ENCODE data around the gene MAPKAPK2.

The MAPKAPK2 gene

GRCh38 chr1:206695733-206696132 lies 11.0 kb downstream of the MAPKAPK2 start:
- DNase-seq (ENCODE audit: low spot score), result no peak
- Mint-ChIP-seq H3K9me3 (no peaks in the 10 kb centered on the region), H3K27ac (no peak overlapping the region), H3K36me3 (ENCODE audit: low read depth) (peaks cover 17% of the 10 kb centered on the region), H3K4me3 (no peak overlapping the region), H3K27me3 (ENCODE audit: low read depth) (no peaks in the 10 kb centered on the region), H3K4me1 (ENCODE audit: low read depth) (peaks cover 35% of the 10 kb centered on the region)

- Mint-ChIP-seq H3K27ac (no peak overlapping the region), H3K4me1 (ENCODE audit: low read depth) (peaks cover 38% of the 10 kb centered on the region), H3K27me3 (ENCODE audit: low read depth) (no peaks in the 10 kb centered on the region), H3K36me3 (ENCODE audit: low read depth) (peaks cover 17% of the 10 kb centered on the region), H3K4me3 (no peak overlapping the region), H3K9me3 (no peaks in the 10 kb centered on the region)
- no peak for DNase-seq (ENCODE audit: low spot score)
Observed at GRCh38 chr1:206696812-206697585, 12.3 kb downstream of the MAPKAPK2 start.

DNA sequence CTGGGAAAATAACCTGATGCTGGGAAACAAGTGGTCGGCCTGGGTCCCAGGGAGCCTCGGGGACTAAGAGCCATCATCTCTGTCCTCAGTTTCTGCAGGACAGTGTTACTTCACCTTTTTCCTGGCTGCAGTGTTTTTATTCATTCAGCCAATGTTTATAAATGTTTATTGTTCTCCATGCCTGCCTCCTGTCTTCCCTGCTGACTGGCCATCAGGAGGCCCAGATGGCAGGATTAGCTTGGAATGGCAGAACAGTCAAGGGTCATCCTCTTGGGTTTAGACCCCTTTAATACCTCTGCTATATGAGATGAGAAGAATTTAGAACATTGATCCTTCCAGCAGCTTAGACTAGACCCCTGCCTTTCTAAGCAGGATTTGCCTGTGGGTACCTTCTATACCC lies 13.3 kb downstream of the MAPKAPK2 start:
- Mint-ChIP-seq H3K27ac (no peak overlapping the region), H3K9me3 (no peaks in the 10 kb centered on the region), H3K4me1 (ENCODE audit: low read depth) (peaks cover 40% of the 10 kb centered on the region), H3K27me3 (ENCODE audit: low read depth) (no peaks in the 10 kb centered on the region), H3K4me3 (no peak overlapping the region), H3K36me3 (ENCODE audit: low read depth) (peaks cover 20% of the 10 kb centered on the region)
- DNase-seq (ENCODE audit: low spot score), result no peak

GRCh38 chr1:206699000-206699586 lies 14.4 kb downstream of the MAPKAPK2 start:
- DNase-seq (ENCODE audit: low spot score), result no peak
- Mint-ChIP-seq H3K4me3 (no peak overlapping the region), H3K27me3 (ENCODE audit: low read depth) (no peaks in the 10 kb centered on the region), H3K27ac (no peak overlapping the region), H3K9me3 (no peaks in the 10 kb centered on the region), H3K4me1 (ENCODE audit: low read depth) (peaks cover 48% of the 10 kb centered on the region), H3K36me3 (ENCODE audit: low read depth) (peaks cover 20% of the 10 kb centered on the region)

DNA sequence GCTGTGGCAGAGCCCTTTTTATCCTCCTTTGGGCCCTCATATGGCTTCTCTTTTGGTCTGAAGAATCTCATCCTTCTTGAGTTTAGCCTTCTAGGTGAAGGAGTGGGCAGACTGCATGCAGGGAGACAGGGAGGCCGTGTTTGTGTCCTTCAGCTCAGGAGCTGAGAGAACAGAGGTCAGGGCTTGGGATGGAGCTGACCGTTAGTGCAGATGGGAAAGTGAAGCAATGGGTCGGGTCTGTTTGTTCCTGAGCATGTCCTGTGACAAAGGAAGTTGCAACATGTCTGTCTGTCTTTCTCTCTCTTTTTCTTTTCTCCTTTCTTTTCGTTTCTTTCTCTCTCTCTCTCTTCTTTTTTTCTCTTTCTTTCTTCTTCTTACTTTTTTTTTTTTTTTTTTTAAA lies 14.9 kb downstream of the MAPKAPK2 start:
- Mint-ChIP-seq H3K27me3 (ENCODE audit: low read depth) (no peaks in the 10 kb centered on the region), H3K27ac (peak overlapping the region; percentile 52), H3K4me3 (no peak overlapping the region), H3K4me1 (ENCODE audit: low read depth) (peaks cover 54% of the 10 kb centered on the region), H3K9me3 (no peaks in the 10 kb centered on the region), H3K36me3 (ENCODE audit: low read depth) (peaks cover 20% of the 10 kb centered on the region)
- no peak for DNase-seq (ENCODE audit: low spot score)

- DNase-seq (ENCODE audit: low spot score), result no peak
- Mint-ChIP-seq H3K4me3 (no peak overlapping the region), H3K27ac (no peak overlapping the region), H3K36me3 (ENCODE audit: low read depth) (peaks cover 16% of the 10 kb centered on the region), H3K9me3 (no peaks in the 10 kb centered on the region), H3K4me1 (ENCODE audit: low read depth) (peaks cover 58% of the 10 kb centered on the region), H3K27me3 (ENCODE audit: low read depth) (no peaks in the 10 kb centered on the region)
Observed at GRCh38 chr1:206700445-206701036, 15.8 kb downstream of the MAPKAPK2 start.

GRCh38 chr1:206702260-206702659 lies 17.6 kb downstream of the MAPKAPK2 start:
- no peaks in the 10 kb centered on the region for H3K9me3 Mint-ChIP-seq
- H3K4me1 Mint-ChIP-seq (ENCODE audit: low read depth), result peaks cover 63% of the 10 kb centered on the region
- peaks cover 12% of the 10 kb centered on the region for H3K36me3 Mint-ChIP-seq (ENCODE audit: low read depth)
- H3K4me3 Mint-ChIP-seq, result no peak overlapping the region
- H3K27me3 Mint-ChIP-seq (ENCODE audit: low read depth), result no peaks in the 10 kb centered on the region
- H3K27ac Mint-ChIP-seq, result no peak overlapping the region
- no peak for DNase-seq (ENCODE audit: low spot score)

GRCh38 chr1:206702803-206703202 lies 18.1 kb downstream of the MAPKAPK2 start:
- Mint-ChIP-seq H3K4me3 (no peak overlapping the region), H3K4me1 (ENCODE audit: low read depth) (peaks cover 67% of the 10 kb centered on the region), H3K27me3 (ENCODE audit: low read depth) (no peaks in the 10 kb centered on the region), H3K9me3 (no peaks in the 10 kb centered on the region), H3K27ac (peak overlapping the region; percentile 51), H3K36me3 (ENCODE audit: low read depth) (peaks cover 8% of the 10 kb centered on the region)
- no peak for DNase-seq (ENCODE audit: low spot score)

DNA sequence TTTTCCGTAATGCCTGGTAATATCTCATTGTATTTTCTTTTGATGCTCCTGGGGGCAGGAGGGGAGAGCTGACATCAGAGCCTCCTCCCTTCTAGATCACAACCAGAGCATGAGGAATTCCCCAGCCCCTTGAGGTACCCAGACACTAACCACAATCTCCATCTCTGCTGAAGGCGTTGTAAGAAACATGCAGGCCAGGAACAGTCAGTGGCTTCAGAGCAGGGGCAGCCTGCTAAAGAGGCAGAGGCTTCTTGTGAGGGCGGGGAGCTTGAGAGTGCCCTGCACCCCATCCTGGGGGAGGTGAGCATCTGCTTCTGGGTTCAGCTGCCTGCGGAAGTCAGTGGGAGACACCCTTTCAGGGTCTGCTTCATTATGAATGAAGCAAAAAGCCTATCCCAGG lies 19.0 kb downstream of the MAPKAPK2 start:
- peak; percentile 75 for DNase-seq (ENCODE audit: low spot score)
- H3K27ac Mint-ChIP-seq, result peak overlapping the region; percentile 51
- H3K4me3 Mint-ChIP-seq, result peak overlapping the region; percentile 65

GRCh38 chr1:206704226-206704625 lies 19.5 kb downstream of the MAPKAPK2 start:
- no peaks in the 10 kb centered on the region for H3K27me3 Mint-ChIP-seq (ENCODE audit: low read depth)
- H3K27ac Mint-ChIP-seq, result peak overlapping the region; percentile 51
- no peaks in the 10 kb centered on the region for H3K9me3 Mint-ChIP-seq
- H3K36me3 Mint-ChIP-seq (ENCODE audit: low read depth), result peaks cover 3% of the 10 kb centered on the region
- peak overlapping the region; percentile 65 for H3K4me3 Mint-ChIP-seq
- DNase-seq (ENCODE audit: low spot score), result no peak
- H3K4me1 Mint-ChIP-seq (ENCODE audit: low read depth), result peaks cover 74% of the 10 kb centered on the region

More for the DNA sequence above, 19.0 kb downstream of the MAPKAPK2 start:
- H3K9me3 Mint-ChIP-seq, result no peaks in the 10 kb centered on the region
- peaks cover 75% of the 10 kb centered on the region for H3K4me1 Mint-ChIP-seq (ENCODE audit: low read depth)
- H3K27me3 Mint-ChIP-seq (ENCODE audit: low read depth), result no peaks in the 10 kb centered on the region
- H3K36me3 Mint-ChIP-seq (ENCODE audit: low read depth), result peaks cover 4% of the 10 kb centered on the region

DNA sequence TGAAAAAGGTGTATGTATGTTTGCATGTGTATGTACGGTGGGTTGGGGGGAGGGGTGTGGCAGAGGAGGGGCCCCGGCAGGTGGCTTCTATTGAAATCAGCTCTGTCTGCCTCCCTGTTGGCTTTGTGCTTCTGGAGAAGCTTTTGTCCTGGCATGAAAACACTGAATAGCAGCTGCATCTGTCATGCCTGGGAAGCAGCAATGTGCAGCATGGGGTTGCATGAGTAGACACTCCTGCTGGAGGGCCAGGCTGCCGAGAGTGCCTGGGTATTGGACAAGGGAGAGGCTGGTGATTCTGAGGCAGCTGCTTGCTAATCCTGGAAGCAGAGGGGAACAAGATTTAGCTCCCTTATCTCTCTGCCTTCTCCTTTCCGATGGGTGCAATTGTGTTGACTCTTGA lies 20.5 kb downstream of the MAPKAPK2 start:
- no peaks in the 10 kb centered on the region for H3K27me3 Mint-ChIP-seq (ENCODE audit: low read depth)
- no peak for DNase-seq (ENCODE audit: low spot score)
- H3K36me3 Mint-ChIP-seq (ENCODE audit: low read depth), result peaks cover 3% of the 10 kb centered on the region
- H3K27ac Mint-ChIP-seq, result no peak overlapping the region
- H3K4me3 Mint-ChIP-seq, result no peak overlapping the region
- H3K4me1 Mint-ChIP-seq (ENCODE audit: low read depth), result peaks cover 73% of the 10 kb centered on the region
- H3K9me3 Mint-ChIP-seq, result no peaks in the 10 kb centered on the region

DNA sequence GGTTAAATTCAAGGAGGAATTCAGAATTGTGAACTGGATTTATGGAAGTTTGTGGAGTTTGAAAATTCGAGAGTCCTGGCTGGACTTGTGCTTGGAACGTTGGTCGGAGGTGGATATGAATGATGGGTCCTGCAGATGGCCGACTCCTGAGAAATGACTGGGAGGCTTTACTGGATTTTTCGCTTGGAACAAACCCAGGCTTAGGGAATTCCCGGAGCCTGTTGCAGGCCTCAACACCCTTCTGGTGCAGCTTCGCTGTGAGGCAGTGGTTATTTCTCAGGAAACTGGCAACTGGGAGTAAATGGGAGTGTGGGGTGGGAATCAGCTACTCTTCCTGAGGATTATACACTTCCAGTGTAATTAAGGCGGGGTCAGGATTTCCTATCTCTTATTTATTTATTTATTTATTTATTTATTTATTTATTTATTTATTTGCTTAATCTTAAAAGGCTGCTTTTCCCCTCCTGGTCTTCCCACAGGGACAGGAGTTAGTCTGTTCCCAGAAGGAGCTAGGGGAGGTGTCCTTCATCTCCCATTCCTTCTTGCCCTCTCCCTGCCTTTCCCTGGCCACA lies 21.1 kb downstream of the MAPKAPK2 start:
- H3K36me3 Mint-ChIP-seq (ENCODE audit: low read depth), result peaks cover 3% of the 10 kb centered on the region
- H3K27me3 Mint-ChIP-seq (ENCODE audit: low read depth), result no peaks in the 10 kb centered on the region
- no peak overlapping the region for H3K27ac Mint-ChIP-seq
- no peak for DNase-seq (ENCODE audit: low spot score)
- no peaks in the 10 kb centered on the region for H3K9me3 Mint-ChIP-seq
- peaks cover 75% of the 10 kb centered on the region for H3K4me1 Mint-ChIP-seq (ENCODE audit: low read depth)
- no peak overlapping the region for H3K4me3 Mint-ChIP-seq

GRCh38 chr1:206706298-206706791 lies 21.6 kb downstream of the MAPKAPK2 start:
- DNase-seq (ENCODE audit: low spot score), result peak; percentile 73
- H3K27ac Mint-ChIP-seq, result no peak overlapping the region
- H3K4me1 Mint-ChIP-seq (ENCODE audit: low read depth), result peaks cover 72% of the 10 kb centered on the region
- H3K9me3 Mint-ChIP-seq, result no peaks in the 10 kb centered on the region
- no peaks in the 10 kb centered on the region for H3K27me3 Mint-ChIP-seq (ENCODE audit: low read depth)
- no peak overlapping the region for H3K4me3 Mint-ChIP-seq
- peaks cover 3% of the 10 kb centered on the region for H3K36me3 Mint-ChIP-seq (ENCODE audit: low read depth)

GRCh38 chr1:206706806-206707366 lies 22.2 kb downstream of the MAPKAPK2 start:
- Mint-ChIP-seq H3K36me3 (ENCODE audit: low read depth) (peaks cover 3% of the 10 kb centered on the region), H3K27me3 (ENCODE audit: low read depth) (no peaks in the 10 kb centered on the region), H3K27ac (no peak overlapping the region), H3K4me1 (ENCODE audit: low read depth) (peaks cover 73% of the 10 kb centered on the region), H3K9me3 (no peaks in the 10 kb centered on the region), H3K4me3 (no peak overlapping the region)
- DNase-seq (ENCODE audit: low spot score), result no peak

All from T-helper 2 cell treated with Interferon-gamma antibody and Interleukin-4, amounts not matched to agents 5 μg/mL and 100 μg/mL, for 36 hours (primary cell).